Measurements from ENCODE around the gene INPP5B. TPM values are rescaled to one million over a fixed set of nuclear protein-coding genes. Genes with fewer than 3 reads are reported as not detected.

The INPP5B gene
- total and polyA plus RNA-seq, 2 experiments from 2014 or later, result 6.9 to 29.1 TPM

- no peak overlapping the region for H3K27ac ChIP-seq (ENCODE audit: low read depth)
- Mint-ChIP-seq H3K36me3 (ENCODE audit: low read depth) (peaks cover 9% of the 10 kb centered on the region), H3K27me3 (ENCODE audit: insufficient read depth, low read depth, poor library complexity) (peaks cover 9% of the 10 kb centered on the region), H3K4me3 (no peak overlapping the region), H3K4me1 (peaks cover 10% of the 10 kb centered on the region; the same call in 2 of the 3 replicates), H3K9me3 (no peaks in the 10 kb centered on the region), H3K27ac (no peak overlapping the region)
- H3F3A ChIP-seq (replicated peaks; ENCODE audit: low read depth), result no peaks in the 10 kb centered on the region
- no peaks in the 10 kb centered on the region for H3K27me3 ChIP-seq (ENCODE audit: insufficient read depth)
- DNase-seq (ENCODE audit: low spot score) (no peak), ATAC-seq (no peak)
- no peaks in the 10 kb centered on the region for H4K20me1 ChIP-seq (replicated peaks; ENCODE audit: insufficient read depth)
- no peaks in the 10 kb centered on the region for H3K4me1 ChIP-seq (ENCODE audit: insufficient read depth)
- TF ChIP-seq ZNF462 (CRISPR knock-in tag; IDR thresholded peaks at IDR 0.05), result no peak
- no peak for TF ChIP-seq EZH2phosphoT487 (IDR thresholded peaks at IDR 0.05; ENCODE audit: unreplicated experiment)
- no peak for TF ChIP-seq ZNF331 (CRISPR knock-in tag; IDR thresholded peaks at IDR 0.05; ENCODE audit: low read depth)
- TF ChIP-seq NANOG (IDR thresholded peaks at IDR 0.05; ENCODE audit: borderline replicate concordance), result no peak
- no peak for TF ChIP-seq POLR2AphosphoS5 (IDR thresholded peaks at IDR 0.05; ENCODE audit: low read depth)
- TF ChIP-seq ETS1 (IDR thresholded peaks at IDR 0.05), result no peak
- no peak for TF ChIP-seq CTCF (conservative IDR thresholded peaks at IDR 0.05; ENCODE audit: low read depth in 2 of 2)
- no peak for TF ChIP-seq STAT1 (IDR thresholded peaks at IDR 0.05; ENCODE audit: unreplicated experiment)
- no peak for TF ChIP-seq CREB1 (CRISPR knock-in tag; IDR thresholded peaks at IDR 0.05; ENCODE audit: low read depth)
- no peak for TF ChIP-seq JUNB (IDR thresholded peaks at IDR 0.05; ENCODE audit: unreplicated experiment)
- no peak for TF ChIP-seq ZNF114 (CRISPR knock-in tag; IDR thresholded peaks at IDR 0.05)
- no peak for TF ChIP-seq REST (IDR thresholded peaks at IDR 0.05; ENCODE audit: unreplicated experiment)
- no peak for TF ChIP-seq EZH2 (IDR thresholded peaks at IDR 0.05; ENCODE audit: low read depth, unreplicated experiment)
- H3K4me2 ChIP-seq, result no peak overlapping the region
- H3K9me2 ChIP-seq (ENCODE audit: insufficient read depth), result no peaks in the 10 kb centered on the region
- H3K36me3 ChIP-seq (ENCODE audit: insufficient read depth), result 0 out of 2 replicates have a peak, but pooled peaks cover 2% of the 10 kb centered on the region
- no peak overlapping the region for H2AFZ ChIP-seq
- no peak overlapping the region for H3K4me3 ChIP-seq
- no peaks in the 10 kb centered on the region for H3K79me2 ChIP-seq (replicated peaks; ENCODE audit: insufficient read depth)
Measured at GRCh38 chr1:37952738-37953137, 5.9 kb upstream of the INPP5B start.
